ENCODE measurements around the gene LTB4R.

DNA sequence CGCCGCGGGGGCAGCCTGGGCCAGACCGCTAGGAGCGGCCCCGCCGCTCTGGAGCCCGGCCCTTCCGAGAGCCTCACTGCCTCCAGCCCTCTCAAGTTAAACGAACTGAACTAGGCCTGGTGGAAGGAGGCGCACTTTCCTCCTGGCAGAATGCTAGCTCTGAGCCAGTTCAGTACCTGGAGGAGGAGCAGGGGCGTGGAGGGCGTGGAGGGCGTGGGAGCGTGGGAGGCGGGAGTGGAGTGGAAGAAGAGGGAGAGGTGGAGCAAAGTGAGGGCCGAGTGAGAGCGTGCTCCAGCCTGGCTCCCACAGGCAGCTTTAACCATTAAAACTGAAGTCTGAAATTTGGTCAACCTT, 5.3 kb downstream of the LTB4R start:
- TF ChIP-seq POLR2A (IDR thresholded peaks at IDR 0.05), result no peak
- TF ChIP-seq, protein P1, sequence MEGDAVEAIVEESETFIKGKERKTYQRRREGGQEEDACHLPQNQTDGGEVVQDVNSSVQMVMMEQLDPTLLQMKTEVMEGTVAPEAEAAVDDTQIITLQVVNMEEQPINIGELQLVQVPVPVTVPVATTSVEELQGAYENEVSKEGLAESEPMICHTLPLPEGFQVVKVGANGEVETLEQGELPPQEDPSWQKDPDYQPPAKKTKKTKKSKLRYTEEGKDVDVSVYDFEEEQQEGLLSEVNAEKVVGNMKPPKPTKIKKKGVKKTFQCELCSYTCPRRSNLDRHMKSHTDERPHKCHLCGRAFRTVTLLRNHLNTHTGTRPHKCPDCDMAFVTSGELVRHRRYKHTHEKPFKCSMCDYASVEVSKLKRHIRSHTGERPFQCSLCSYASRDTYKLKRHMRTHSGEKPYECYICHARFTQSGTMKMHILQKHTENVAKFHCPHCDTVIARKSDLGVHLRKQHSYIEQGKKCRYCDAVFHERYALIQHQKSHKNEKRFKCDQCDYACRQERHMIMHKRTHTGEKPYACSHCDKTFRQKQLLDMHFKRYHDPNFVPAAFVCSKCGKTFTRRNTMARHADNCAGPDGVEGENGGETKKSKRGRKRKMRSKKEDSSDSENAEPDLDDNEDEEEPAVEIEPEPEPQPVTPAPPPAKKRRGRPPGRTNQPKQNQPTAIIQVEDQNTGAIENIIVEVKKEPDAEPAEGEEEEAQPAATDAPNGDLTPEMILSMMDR (IDR thresholded peaks at IDR 0.05 in 4 of 5, conservative IDR thresholded peaks at IDR 0.05 in 1 of 5), result no peak

All from gastrocnemius medialis (tissue), 4 donors.